ENCODE results near the gene SLC1A2.

SLC1A2 gene

GRCh38 chr11:35293699-35294098, 125.7 kb downstream of the SLC1A2 start:
- DNase-seq, result no peak

- DNase-seq, result no peak
Observed at GRCh38 chr11:35293035-35293434, 126.3 kb downstream of the SLC1A2 start.

- no peak for DNase-seq
Observed at GRCh38 chr11:35292279-35292678, 127.1 kb downstream of the SLC1A2 start.

GRCh38 chr11:35290876-35291275, 128.5 kb downstream of the SLC1A2 start:
- no peak for DNase-seq

- DNase-seq, result no peak
Observed at GRCh38 chr11:35289821-35290220, 129.5 kb downstream of the SLC1A2 start.

- DNase-seq, result no peak
Observed at GRCh38 chr11:35288817-35289541, 130.4 kb downstream of the SLC1A2 start.

GRCh38 chr11:35288309-35288708, 131.0 kb downstream of the SLC1A2 start:
- DNase-seq, result no peak

- no peak for DNase-seq
Observed at GRCh38 chr11:35287344-35287890, 131.9 kb downstream of the SLC1A2 start.

GRCh38 chr11:35286126-35286525, 133.2 kb downstream of the SLC1A2 start:
- DNase-seq, result no peak

- DNase-seq, result no peak
Observed at GRCh38 chr11:35285471-35285870, 133.9 kb downstream of the SLC1A2 start.

GRCh38 chr11:35282221-35282882, 137.0 kb downstream of the SLC1A2 start:
- no peak for DNase-seq

- no peak for DNase-seq
Observed at GRCh38 chr11:35281169-35281688, 138.1 kb downstream of the SLC1A2 start.

GRCh38 chr11:35280727-35281126, 138.6 kb downstream of the SLC1A2 start:
- DNase-seq, result no peak

GRCh38 chr11:35277827-35278226, 141.5 kb downstream of the SLC1A2 start:
- no peak for DNase-seq

- no peak for DNase-seq
Observed at GRCh38 chr11:35276396-35277145, 142.8 kb downstream of the SLC1A2 start.

- DNase-seq, result no peak
Observed at GRCh38 chr11:35275786-35276170, 143.6 kb downstream of the SLC1A2 start.

- DNase-seq, result no peak
Observed at GRCh38 chr11:35274909-35275785, 144.2 kb downstream of the SLC1A2 start.

- peak in 1 of 2 experiments; percentile 9 for DNase-seq
Observed at GRCh38 chr11:35272391-35272902, 146.9 kb downstream of the SLC1A2 start.

GRCh38 chr11:35271031-35271430, 148.3 kb downstream of the SLC1A2 start:
- DNase-seq, result no peak

GRCh38 chr11:35270342-35270741, 149.0 kb downstream of the SLC1A2 start:
- no peak for DNase-seq

GRCh38 chr11:35267504-35267903, 151.9 kb downstream of the SLC1A2 start:
- no peak for DNase-seq

Data from AML-193 (cell line).